GM21528 (cell line): ENCODE data around the gene IRF6.

Source experiments
- ATAC-seq: cut with Tn5 transposase; IDR thresholded peaks from one replicate; pipeline ENCODE4 v1.9.1; 2021; ENCODE audit warnings: mild to moderate bottlenecking, moderate library complexity; ENCODE audit not compliant: unreplicated experiment, low FRiP score

IRF6 gene

DNA sequence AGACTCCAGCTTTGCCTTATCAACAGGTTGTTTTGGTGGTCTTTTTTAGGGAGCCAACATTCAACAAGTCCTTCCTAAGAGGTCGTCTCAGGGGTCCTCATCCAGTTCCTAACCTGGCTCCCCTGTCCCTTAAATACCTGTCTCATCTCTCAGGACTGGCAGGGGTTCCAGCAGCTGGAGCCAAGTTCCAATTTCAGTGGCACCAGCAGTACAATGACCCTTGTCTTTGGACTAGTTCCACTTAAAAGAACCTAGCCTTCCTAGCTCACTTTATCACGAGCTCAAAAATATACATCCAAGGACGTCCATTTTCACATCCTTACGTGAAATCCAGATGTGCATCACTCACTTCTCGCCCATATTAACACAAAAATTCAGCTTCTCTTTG is 68.8 kb downstream of the IRF6 start:
- no peak for ATAC-seq

DNA sequence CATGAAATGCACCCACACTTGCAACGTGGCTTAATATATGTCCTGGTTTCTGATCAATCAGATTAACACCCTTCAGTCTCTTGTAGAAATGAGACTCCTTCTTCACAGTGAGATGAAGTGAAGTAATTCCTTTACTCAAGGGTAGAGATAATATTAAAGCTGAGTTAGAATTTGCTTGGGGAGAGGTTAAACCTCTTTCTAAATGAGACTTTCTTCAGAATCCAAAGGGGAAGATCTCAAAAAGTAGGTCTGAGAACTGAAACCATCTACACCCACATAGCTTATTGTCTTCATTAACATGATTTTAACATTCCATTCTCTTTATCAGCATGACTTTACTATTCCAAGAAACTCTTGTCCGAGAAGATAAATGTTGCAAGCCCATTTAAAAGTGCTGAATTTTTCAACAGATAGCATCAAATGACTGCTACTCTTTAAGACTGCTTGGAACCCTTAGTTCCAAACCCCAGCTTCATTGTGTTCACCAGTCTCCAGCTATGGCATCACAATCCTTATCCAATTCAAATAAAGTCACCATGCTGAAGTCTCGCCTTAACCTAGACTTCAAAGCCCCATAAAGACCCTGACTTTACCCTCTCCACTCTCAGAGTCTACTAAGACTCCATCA is 69.3 kb downstream of the IRF6 start:
- no peak for ATAC-seq
